HCT116 (cell line): Measurements from ENCODE around the gene COMMD1.

Experiments
- CTCF ChIP-seq, 3 experiments: fragments of 200-600 bp in 1 of 3; sonication (generic) in 1 of 3; IDR thresholded peaks in 2 of 3; conservative IDR thresholded peaks in 1 of 3; 2 replicates each; pipeline ENCODE4 v1.5.1; 2012 to 2017; ENCODE audit warnings: low read depth in 2 of 3, low read length in 2 of 3, antibody characterized with exemption in 1 of 3, borderline replicate concordance in 1 of 3, control low read depth in 1 of 3, mild to moderate bottlenecking in 1 of 3, mixed read lengths in 1 of 3, mixed run types in 1 of 3, moderate library complexity in 1 of 3; ENCODE audit not compliant: insufficient read depth in 1 of 3
- EGR1 ChIP-seq: IDR thresholded peaks from 2 replicates; pipeline ENCODE4 v1.6.1; 2012; ENCODE audit warnings: low read depth
- EZH2phosphoT487 ChIP-seq: fragments of 200-600 bp; IDR thresholded peaks from 2 replicates; pipeline ENCODE4 v1.6.1; 2018; ENCODE audit warnings: antibody characterized with exemption, borderline replicate concordance
- POLR2A ChIP-seq: IDR thresholded peaks from 2 replicates; pipeline ENCODE4 v1.7.0; 2011; ENCODE audit warnings: borderline replicate concordance; ENCODE audit not compliant: insufficient read depth, insufficient read length; ENCODE audit errors: extremely low read depth
- POLR2AphosphoS5 ChIP-seq: IDR thresholded peaks from 2 replicates; pipeline ENCODE4 v1.6.1; 2011; ENCODE audit warnings: mild to moderate bottlenecking, low read depth, low read length, moderate library complexity
- SIN3A ChIP-seq: IDR thresholded peaks from 2 replicates; pipeline ENCODE4 v1.6.1; 2012; ENCODE audit warnings: low read depth
- ZNF274 ChIP-seq: fragments of 200-500 bp; sonication (Bioruptor generic); IDR thresholded peaks from 2 replicates; pipeline ENCODE4 v1.6.1; 2014; ENCODE audit warnings: mild to moderate bottlenecking, low read depth, low read length, inconsistent platforms
- TF ChIP-seq, protein P1 (sequence below): IDR thresholded peaks from 2 replicates; pipeline ENCODE4 v1.6.1; 2012

DNA sequence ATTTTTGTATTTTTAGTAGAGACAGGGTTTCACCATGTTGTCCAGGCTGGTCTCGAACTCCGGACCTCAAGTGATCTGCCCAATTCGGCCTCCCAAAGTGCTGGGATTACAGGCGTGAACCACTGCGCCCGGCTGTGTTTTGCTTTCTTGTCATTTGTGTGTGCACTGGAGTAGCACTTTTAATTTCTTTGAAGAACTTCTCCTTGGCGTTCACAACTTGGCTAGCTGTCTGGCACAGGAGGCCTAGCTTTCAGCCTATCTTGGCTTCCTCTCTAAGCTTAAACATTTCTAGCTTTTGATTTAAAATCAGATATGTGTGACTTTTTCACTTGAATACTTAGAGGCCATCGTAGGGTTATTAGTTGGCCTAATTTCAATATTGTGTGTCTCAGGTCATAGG, 93.0 kb downstream of the COMMD1 start:
- TF ChIP-seq ZNF274 = no peak
- TF ChIP-seq CTCF (IDR thresholded peaks at IDR 0.05 in 2 of 3, conservative IDR thresholded peaks at IDR 0.05 in 1 of 3; ENCODE audit: borderline replicate concordance in 1 of 3, insufficient read depth in 1 of 3, low read depth in 2 of 3, low read length in 2 of 3) = no peak
- TF ChIP-seq SIN3A = no peak
- no peak for TF ChIP-seq POLR2A
- TF ChIP-seq EGR1 = no peak
- no peak for TF ChIP-seq POLR2AphosphoS5
- no peak for TF ChIP-seq EZH2phosphoT487
- TF ChIP-seq, protein P1, sequence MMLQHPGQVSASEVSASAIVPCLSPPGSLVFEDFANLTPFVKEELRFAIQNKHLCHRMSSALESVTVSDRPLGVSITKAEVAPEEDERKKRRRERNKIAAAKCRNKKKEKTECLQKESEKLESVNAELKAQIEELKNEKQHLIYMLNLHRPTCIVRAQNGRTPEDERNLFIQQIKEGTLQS = no peak
